GM19328 (cell line): ENCODE measurements around the gene PACSIN2.
"Not testable (repeated sequence)": the region's sequence is repeated elsewhere in the genome, so short reads cannot be mapped to it uniquely, and the experiment has no call there.

Experiments used
- ATAC-seq: cut with Tn5 transposase; IDR thresholded peaks from one replicate; pipeline ENCODE4 v1.9.1; 2021; ENCODE audit warnings: mild to moderate bottlenecking, moderate library complexity; ENCODE audit not compliant: unreplicated experiment

The PACSIN2 gene

DNA sequence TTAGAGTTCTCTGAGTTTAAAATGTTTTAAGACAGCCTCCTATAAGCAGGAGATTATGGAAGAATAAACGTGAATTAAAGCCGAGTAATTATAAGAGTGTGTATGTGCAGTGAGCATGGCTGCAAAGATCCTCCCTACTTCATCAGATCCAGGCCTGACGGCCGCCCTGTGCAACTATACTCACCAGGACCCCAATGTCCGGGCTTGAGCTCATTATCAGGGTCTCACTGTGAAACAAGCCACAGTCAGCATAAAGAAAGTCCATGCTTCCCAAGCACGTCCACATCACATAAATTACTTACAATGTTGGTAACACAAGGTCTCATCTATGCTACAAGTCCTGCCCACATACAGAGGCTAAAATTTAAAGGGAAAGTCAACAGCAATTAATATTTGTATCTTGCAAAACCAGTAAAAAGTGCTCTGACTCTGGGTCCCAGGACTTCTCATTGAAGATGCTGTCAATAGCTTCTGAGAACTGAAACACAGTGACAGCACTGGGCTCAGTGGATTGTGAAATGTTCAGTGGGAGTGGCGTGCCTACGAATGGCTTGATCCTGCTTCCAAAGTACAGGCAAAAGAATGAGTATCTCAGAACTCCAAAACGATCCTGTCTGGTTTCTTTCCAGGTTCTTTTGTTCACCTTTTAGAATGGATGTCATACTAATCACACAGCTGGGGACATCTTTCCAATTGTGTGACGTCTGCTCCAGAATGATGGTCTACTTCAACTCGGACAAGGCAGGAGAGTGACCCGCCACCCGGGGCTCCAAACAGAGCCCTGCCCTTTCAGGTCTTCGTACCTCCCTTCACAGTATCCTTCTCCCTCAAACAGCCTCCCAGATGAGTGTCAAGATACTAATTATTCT, 85.7 kb downstream of the PACSIN2 start:
- no peak for ATAC-seq

DNA sequence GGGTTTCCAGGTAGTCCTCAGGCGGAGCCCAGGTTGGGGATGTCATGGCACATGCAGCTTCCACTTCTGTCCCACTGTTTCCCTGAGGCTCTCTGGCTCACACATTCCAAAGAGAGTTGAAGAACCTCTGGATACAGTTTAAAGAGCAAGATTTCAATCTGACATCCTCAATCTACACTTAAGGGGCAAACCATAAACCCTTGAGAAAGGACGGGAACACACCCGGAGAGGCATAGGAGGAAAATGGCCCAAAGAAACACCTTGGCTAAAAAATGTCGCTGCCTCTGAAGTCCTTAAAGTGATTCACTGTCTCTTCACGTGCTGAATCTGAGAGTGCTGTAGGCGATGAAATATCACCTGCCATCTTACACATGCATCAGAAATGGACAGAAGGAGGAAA, 87.0 kb downstream of the PACSIN2 start:
- ATAC-seq, result no peak

DNA sequence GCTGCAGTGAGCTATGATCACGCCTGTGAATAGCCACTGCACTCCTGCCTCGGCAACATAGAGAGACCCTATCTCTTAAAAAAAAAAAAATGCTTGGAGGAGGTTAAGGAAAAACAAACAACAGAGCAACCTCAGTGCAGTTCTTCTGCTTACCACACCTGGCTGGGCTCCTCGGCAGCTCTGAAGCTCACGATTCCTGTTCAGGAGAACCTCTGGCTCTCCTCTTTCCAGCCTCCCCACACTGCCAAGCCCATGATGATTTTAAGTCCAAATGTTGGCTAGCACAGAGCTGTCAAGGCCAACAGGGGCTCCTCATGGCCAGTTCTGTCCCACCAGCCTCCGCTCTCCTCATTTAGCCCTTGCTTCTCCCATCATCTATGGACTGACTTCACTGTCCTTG, 88.2 kb downstream of the PACSIN2 start:
- ATAC-seq, result no peak

DNA sequence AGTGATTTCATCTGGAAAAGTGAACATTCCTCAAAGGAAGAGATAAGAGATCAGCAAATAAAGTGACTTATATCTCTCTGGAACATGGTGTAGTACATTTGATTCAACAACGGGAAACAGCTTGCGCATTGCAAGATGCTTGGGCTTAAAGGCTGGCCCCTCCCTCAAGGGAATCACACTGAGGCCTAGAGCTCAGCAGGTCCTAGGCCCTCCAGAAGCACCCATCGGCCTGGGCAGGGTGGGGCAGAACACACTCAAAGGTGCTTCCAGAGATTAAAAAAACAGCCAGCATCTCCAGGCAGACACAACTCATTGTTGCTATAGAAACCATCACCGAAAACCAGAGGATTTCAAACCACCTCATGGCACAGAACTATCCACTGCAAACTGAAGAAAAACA, 88.8 kb downstream of the PACSIN2 start:
- no peak for ATAC-seq

DNA sequence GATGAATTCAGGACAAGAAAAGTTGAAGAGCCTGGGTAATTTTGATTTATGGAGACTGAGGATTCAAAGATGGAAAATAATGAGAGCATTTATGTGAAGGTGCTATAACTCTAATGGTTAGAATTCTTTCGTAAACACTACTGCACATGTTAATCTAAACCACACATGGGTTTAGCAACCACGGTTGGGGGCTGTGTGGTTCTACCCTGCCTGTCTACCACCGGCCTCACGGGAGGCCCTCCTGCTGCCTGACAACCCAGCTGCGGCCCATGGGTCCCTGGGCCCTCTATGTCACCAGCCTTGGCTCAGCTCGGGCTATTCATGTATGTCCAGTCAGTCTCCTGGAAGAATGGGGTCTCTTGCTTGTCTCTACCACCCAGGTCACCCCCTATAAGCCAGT, 89.4 kb downstream of the PACSIN2 start:
- no peak for ATAC-seq

DNA sequence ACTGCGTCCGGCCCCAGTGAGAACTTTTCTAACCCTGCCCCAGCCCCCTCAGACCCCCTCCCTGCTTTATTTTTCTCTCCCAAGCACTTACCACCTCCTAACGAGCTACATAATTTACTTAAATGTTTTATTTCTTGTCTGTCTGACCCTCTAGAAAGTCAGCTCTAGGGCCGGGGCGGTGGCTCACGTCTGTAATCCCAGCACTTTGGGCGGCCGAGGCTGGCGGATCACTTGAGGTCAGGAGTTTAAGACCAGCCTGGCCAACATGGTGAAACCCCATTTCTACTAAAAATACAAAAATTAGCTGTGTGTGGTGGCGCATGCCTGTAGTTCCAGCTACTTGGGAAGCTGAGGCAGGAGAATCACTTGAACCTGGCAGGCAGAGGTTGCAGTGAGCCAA, 89.9 kb downstream of the PACSIN2 start:
- ATAC-seq, result not testable (repeated sequence)

DNA sequence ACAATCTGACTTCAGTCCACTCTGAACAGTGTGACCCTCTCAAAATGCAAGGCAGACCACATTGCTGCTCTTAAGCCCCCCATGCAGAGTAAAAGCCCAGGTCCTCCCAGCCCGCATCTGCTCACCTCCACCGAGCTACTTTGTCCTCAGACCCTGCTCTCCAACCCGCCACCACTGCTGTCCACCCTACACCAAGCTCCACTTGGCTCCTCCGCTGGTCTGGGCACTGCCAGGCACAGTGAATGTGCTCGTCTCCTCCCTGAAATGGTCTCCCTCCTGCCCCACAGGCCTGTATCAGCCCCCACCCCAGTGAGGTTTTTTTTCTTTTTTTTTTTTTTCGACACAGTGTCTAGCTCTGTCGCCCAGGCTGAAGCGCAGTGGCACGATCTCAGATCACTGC, 90.5 kb downstream of the PACSIN2 start:
- no peak for ATAC-seq

DNA sequence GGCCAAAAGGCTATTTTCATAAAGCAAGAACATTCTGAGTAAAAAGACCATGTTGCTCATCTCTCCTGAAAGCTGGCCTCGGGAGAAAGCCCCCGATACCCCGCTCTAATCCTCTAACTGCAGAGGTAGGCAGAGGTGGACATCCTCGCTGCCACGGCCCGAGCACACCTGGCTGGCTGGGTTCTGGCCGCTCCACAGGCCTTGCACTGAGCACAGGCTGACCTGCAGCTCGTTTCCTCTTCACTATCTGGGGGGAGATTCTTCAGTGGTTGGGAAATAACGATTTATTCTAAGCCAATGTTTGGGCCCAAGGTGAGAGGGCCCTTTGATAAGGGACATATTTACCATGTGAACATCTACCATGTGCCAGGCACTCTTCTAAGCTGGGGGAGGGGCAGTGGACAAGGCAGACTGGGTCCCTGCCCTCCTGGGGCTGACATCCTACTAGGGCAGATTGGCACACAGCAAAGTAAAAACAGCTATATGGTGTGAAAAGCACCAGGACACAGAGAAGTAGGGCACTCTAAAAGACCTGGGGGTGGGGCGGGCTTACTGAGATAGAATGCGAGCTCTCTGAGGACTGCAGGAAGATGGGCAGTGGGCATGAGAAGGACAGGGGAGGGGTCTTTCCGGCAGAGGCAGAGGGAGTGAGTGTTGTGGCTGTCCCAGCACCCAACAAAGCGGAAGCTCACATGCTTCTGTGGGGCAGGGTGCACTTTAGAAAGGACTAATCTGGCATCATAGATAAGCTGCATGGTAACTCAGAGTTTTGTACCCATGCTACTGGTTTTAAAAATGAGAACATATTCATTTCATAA, 92.4 kb downstream of the PACSIN2 start:
- ATAC-seq, result no peak

DNA sequence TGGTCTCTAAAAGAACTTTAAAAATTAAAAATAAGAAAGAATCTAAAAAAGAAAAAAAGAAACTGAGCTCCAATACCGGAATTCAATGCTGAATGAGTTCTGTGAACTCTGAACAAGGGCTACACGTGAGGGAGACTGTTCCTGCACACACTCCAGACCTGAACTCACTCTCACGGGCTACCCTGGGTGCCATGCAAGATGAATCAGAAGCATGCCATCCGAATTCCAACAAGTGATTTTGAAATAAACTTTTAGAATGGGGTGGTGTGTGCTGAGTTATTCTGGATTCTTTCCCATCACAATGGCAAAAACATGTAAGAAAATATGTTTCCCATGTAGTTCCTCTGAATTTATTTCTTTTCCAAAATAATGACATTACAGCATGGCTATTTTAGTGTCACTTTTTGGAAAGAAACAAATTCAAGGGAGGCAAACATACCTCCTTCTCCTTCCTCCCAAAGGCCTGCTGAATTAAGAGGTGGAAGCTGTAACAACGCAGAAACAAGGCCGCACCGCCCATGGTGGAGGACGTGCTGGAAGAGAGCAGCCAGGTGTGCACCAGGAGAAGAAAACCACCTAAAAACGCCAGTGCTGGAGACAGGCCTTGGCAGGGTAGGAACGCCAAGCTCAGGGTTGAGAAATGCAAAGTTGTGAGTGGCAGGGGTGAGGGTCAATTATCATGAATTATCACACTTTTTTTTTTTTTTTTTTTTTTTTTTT, 94.7 kb downstream of the PACSIN2 start:
- no peak for ATAC-seq

DNA sequence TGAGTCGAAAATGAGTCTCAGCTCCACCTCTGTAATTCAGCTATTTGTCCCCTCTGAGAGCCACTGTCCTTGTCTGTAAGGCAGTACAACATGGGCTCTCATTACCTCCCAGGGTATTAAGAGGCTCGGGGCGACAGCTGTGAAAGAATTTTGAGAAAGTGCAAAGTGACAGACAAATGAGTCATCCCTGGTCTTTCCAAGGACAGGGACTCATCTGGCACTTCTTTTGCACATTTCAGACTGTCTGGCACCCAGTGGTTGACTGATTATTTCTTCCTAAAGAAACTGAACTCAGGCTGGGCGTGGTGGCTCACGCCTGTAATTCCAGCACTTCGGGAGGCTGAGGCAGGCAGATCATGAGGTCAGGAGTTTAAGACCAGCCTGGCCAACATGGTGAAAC, 95.8 kb downstream of the PACSIN2 start:
- ATAC-seq, result no peak

DNA sequence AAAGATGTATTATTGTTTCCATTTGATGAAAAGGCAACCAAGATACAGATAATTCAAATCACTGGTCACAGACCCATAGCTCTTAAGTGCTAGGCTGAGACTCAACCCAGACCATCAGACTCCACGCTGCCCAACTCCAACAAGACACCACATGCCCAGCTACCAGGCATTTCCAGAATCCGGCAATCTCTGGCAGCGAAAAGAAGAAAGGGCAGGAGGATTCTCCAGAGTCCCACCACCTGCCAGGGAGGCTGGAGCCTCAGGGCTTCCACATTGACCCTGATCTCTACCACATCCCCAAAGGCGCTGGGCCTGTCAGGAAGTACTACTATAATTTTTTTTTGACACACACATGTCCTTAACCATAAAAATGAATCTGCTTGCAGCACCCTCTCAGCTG, 96.4 kb downstream of the PACSIN2 start:
- no peak for ATAC-seq

DNA sequence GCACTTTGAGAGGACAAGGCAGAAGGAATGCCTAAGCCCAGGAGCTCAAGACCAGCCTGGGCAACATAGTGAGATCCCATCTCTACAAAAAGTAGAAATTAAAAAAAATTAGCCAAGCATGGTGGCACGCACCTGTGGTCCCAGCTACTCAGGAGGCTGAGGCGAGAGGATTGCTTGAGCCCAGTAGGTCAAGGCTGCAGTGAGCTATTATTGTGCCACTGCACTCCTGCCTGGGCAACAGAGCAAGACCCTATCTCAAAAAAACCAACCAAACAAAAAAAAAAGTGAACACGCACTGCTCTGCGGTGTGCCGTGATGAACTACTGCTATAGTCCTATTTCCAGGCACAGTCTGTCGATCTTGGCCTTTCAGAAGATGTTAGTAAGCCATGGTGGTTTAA, 97.6 kb downstream of the PACSIN2 start:
- not testable (repeated sequence) for ATAC-seq

DNA sequence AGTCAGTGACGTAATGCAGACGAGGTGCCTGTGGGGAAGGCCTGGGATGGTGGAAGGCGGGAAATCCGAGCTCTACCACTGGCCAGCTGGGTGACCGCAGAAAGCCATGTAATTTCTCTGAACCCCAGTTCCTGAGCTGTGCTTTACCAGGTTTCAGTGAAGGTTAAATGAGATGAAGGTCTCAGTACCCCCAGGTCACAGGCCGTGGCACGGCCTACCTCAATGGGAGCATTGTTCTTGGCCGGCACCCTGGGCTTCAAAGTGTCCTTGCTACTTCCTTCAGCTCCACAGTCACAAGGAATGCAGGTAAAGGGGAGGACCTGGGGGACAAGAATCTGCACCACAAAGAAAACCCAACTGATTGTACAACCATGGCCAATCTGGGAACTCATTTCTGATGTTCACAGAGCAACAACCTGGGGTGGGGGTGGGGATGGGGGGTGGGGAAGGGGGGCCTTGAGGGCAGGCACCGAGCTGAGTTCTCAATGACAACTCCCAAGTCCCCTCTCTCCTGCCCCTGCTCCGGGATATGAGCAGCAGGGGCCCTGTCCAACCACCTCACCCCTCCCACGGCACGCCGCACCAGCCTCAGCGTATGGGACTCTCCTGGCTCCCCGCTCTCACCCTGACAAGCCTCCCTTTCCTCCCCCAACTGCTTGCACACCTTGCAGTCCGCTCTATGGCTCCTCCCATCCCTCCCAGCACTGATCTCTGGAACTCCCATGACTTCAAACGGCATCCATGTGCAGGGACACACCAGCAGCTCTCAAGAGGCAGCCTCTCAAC, 98.8 kb downstream of the PACSIN2 start:
- ATAC-seq, result no peak

DNA sequence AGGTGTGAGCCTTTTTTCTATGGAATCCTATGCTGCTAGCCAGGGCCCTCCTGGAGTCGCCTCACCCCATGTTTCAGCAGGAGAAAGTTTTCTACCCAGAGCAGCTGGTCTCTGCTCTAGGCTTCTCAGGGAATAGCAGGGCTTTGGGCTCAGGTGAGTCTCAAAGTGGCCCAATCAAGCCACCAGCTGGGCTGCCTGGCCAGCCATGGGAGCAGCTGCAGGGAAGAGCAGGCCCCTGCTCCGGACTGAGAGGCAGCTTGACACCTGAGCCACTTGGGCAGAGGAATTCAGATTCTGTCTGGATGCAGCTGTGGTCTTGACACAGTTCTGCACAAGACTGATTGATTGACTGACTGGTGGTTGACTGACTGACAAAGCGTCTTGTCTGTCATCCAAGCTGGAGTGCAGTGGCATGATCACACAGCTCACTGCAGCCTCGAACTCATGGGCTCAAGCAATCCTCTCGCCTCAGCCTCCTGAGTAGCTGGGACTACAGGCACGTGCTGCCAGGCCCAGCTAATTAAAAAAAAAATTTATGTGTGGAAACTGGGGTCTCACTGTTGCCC, 100.4 kb downstream of the PACSIN2 start:
- ATAC-seq, result no peak

DNA sequence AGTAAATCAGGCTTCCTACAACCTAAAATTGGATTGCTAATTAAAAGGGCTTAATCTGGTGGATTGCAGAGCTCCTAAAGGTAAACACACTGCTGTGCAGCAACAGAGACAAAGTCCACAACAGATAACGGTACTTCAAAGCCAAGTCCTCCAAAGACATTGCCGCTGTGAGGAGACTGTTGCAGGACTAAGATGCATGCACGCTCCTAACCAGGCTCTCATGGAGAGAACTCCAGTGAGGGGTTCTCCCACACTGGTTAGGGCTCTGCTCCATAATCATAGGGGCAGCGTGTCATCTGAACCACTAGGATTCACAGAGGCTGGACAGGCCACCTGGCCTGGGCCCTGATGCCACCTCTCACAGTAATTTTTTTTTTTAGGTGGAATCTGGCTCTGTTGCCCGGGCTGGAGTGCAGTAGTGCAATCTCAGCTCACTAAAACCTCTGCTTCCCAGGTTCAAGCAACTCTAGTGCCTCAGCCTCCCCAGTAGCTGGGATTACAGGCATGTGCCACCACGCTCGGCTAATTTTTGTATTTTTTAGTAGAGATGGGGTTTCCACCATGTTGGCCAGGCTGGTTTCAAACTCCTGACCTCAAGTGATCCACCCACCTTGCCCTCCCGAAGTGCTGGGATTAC, 101.0 kb downstream of the PACSIN2 start:
- ATAC-seq, result no peak

DNA sequence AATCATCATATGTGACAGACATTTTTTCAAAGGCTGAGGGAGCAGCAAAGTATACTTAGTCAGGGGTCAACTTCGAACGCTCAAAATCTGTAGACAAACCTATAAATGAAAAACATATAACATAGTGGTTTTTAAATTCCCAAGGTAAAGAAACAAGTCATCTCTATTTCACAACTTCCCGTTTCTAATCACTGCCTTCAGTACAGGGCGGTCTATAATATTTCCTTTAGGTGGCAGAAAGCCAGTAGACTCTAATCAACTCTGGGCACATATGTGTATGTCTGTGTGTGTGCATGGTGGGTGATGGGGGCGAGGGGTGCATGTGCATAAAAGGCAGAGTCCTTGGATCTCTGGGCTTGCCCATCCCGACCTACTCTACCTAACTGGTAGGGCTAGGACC, 102.9 kb downstream of the PACSIN2 start:
- ATAC-seq, result no peak

DNA sequence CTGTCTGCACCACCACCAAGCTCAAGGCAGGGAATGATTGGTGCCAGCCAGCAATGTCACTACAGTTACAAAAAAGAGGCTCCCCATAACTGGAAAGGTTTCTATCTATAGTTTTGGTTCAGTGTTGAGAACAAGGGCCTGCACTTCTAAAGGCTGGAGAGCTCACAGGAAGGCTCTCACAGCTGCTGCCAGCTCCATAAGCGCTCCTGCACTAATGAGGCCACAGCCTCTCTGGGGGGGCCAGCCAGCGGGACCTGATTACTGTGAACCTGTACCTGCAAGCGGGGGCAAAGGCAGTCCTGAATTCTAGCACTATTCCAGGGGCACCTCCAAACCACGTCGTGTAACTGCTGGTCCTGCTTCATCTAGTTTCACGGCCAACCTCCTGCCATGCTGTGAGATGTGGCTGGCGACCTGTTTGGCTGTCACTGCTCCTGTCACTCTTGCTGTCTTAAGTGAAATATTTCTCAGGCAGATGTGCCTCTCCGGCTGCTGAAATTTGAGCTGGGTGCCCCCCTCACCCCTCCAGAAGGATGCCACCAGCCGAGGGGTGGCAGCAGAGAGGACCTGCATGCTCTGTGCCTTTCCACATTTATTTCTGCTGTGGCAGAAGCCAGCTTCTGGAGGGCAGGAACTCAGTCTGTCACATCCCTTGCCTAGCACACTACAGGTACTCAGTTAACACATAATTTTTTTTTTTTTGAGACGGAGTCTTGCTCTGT, 104.6 kb downstream of the PACSIN2 start:
- no peak for ATAC-seq

DNA sequence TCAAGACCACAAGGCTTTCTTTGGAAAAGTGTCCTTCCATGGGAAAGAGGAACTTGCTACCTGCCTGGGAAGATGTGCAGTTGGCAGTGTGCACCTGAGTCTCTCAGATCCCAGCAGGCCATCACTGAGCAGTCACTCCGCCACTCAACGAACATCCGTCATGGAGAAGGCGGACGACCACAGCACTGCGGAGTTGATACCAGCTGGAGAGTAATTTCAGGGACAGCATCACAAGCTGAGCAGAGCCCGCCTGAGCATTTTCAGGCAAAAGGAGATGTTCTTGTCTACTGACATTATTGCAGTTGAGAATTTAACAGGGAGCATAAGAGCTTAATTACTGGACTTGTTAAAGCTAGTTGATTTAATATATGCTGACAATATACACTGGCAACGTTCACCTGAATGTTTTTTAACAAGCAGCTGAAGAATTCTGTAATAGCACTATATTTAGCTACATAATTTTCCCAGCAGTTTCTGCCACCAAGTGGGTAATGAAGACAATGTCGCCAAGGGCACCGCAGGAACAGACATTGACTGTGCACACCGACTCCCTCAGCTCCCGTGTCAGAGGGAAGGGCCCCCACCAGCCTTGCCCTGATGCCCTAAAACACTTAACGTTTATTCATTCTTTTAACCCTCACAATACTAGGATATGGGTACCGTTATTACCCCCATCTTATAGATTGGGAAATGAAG, 105.4 kb downstream of the PACSIN2 start:
- ATAC-seq, result no peak

DNA sequence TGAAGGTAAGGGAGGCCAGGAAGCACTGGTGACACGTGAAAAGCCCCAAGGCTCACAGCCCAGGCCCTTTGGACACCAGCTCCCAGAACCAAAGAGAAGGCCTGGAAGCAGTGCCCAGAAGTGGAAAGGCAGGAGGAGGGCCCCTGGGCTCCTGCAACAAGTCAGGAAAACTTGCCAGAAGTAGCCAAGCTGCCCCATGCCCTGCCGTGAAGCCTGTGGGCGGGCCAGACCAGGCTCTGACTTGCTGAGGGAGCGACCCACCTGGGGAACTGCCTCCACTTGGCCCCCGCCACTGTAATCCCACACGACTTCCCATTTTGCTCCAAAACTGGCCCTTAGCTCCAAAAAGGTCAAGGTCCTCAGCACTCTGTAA, 106.6 kb downstream of the PACSIN2 start:
- no peak for ATAC-seq
